GM04503 (cell line): ENCODE data around the gene POLN.
"Not testable (repeated sequence)": the region's sequence is repeated elsewhere in the genome, so short reads cannot be mapped to it uniquely, and the experiment has no call there.

Experiments used
- DNase-seq: peaks from one replicate; pipeline ENCODE4 v3.0.0-alpha.2; 2012; ENCODE audit warnings: low read depth

Gene POLN

DNA sequence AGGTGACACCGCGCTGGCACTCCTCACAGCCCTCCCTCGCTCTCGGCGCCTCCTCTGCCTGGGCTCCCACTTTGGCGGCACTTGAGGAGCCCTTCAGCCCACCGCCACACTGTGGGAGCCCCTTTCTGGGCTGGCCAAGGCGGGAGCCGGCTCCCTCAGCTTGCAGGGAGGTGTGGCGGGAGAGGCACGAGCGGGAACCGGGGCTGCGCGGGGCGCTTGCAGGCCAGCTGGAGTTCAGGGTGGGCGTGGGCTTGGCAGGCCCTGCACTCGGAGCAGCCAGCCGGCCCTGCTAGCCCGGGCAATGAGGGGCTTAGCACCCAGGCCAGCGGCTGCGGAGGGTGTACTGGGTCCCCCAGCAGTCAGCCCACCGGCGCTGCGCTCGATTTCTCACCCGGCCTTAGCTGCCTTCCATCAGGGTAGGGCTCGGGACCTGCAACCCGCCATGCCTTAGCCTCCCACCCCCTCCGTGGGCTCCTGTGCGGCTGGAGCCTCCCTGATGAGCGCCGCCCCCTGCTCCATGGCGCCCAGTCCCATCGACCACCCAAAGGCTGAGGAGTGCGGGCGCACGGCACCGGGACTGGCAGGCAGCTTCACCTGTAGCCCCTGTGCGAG lies 80.7 kb downstream of the POLN start:
- DNase-seq, result not testable (repeated sequence)

- DNase-seq, result no peak
These were observed 82.0 kb downstream of the POLN start for GRCh38 chr4:2159931-2160330.

DNA sequence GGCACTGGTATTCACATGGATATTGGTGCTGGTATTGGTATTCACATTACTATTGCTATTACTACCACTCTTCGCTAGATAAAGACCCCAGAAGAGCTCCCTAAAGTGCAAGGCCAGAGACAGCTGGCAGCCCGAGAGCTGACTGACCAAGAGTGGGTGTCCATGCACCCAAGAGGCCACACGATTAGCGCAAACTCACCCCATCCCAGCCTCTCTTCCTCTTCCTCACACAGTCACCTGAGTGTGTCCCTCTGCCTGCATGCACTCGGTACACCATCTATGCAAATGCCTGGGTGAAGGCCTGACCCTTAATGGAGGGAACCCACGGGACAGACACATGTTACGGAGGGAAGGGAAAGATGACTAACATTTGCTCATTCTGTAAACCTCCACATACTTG lies 86.7 kb downstream of the POLN start:
- DNase-seq, result no peak

GRCh38 chr4:2154215-2154740 lies 87.6 kb downstream of the POLN start:
- no peak for DNase-seq

GRCh38 chr4:2151544-2151943 lies 90.4 kb downstream of the POLN start:
- no peak for DNase-seq

- no peak for DNase-seq
These were observed 91.8 kb downstream of the POLN start for GRCh38 chr4:2150076-2150475.

GRCh38 chr4:2142630-2143427 lies 99.1 kb downstream of the POLN start:
- DNase-seq, result no peak

- DNase-seq, result no peak
These were observed 100.0 kb downstream of the POLN start for GRCh38 chr4:2141762-2142451.

DNA sequence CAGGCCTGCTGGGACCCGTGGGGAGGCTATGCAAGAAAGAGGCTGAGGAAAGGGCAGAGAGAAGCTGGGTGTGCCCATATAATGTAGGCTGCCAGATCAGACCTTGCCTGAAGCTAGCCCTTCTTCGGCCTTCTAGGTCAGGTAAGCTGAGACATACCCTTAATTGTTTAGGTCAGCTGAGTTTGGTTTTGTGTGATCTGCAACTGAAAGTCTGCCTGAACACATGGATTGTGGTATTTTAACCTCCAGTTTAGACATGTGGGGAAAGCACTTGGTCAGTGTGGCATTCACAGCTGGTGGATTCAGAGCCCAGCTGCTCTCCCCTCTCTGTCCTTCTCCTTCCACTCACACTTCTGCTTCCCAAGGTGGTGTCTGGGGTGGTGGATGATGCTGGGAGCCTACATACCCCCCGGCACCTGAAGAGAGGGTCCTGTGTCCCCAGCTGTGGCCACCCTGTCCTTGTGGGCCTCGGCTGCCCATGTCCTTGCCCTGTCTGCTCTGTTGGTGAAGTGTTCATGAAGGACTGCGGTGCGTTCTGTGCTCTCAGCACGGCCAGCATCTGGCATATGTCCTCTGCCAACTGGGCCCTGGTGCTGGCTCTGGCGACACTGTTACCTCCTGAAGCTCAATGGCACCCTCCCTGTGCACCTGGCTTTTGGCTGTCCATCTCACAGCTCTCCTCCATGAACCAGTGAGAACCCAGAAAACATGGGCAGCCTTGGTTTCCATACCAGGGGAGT lies 100.7 kb downstream of the POLN start:
- no peak for DNase-seq

- DNase-seq, result no peak
These were observed 102.9 kb downstream of the POLN start for GRCh38 chr4:2138846-2139500.

DNA sequence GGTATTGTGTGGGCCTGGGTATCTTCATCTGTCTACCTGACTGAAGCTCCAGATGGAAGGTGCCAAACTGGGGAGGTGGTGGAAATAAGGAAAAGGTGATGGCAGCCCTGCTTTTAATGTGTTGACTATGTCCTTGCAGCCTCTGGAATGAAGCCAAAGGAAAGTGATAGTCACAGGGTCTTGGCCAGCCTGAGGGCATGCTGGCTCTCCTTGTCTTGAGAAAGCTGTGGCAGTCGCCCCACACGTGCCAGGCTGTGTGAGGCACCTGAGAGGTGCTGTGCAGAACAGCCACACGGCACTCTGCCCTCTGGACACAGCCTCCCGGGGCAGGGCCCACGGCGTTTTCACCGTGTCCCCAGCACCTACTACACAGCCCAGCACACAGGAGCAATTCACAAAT lies 105.2 kb downstream of the POLN start:
- no peak for DNase-seq

DNA sequence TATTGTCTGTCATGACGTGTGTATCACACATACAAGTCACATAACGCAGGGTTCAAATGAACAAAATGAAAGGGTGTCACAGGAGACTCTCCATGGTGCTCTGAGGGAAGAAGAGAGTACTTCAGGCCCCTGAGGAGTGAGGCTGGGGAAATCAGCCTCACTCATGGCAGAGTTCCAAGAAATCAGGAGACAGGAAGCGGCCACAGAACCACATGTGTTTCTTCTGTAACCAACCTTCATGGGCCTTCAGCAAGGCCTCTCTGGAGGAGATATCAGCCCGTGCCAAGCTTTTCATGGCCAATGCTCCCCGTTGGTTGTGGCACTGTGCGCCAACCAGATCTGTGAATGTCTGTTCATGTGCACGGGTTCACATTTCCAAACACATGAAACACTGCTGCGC lies 106.8 kb downstream of the POLN start:
- DNase-seq, result peak; percentile 8

- no peak for DNase-seq
These were observed 109.5 kb downstream of the POLN start for GRCh38 chr4:2132438-2132837.

- DNase-seq, result no peak
These were observed 114.2 kb downstream of the POLN start for GRCh38 chr4:2127609-2128332.

DNA sequence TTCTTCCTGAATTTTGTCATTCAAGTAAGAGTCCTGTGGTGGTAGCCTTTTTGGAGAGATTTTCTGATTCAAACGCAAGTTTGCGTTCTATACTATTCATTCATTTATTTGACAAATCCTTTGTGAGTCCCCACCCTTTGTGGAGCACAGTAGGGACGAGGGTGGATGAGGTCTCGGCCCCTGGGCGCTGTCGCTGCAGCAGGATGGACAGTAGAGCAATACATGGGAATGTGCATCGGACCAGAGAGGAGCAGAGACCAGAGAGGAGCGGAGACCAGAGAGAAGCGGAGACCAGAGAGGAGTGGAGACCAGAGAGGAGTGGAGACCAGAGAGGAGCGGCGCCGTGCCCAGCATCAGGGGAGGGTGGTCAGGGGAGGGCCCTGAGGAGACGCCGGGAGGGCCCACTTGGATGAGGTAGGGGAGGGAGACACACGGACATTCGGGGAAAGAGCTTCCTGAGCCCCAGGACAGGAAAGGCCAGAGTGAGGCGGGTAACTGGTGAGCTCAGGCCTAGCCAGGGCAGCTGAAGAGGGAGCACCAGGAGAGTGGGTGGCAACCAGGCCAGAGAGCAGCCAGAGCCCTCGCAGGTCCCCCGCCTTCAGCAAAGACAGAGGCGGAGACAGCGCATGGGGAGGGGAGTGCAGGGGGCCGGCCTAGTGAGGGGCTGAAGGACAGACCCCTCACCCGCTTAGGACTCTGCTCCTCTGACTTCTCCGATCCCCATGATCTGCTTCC lies 115.4 kb downstream of the POLN start:
- no peak for DNase-seq

DNA sequence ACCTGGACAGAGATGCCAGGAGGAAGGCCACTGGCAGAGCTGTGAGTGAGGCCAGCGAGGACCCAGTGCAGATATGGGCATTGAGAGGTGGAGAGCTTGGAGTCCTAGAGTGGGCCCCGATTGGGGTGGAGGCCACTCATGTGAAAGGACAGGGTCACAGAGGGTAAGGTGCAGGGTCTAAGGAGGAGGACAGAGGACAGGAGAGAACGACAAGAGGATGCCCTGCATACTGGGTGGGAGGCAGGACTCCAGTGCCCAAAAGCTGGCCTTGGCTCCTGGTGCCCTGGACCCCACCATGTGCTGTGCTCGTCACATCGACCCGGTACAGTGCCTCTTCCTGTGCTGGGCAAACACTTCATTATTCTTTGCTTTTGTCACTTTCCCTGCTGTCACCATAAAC lies 116.1 kb downstream of the POLN start:
- no peak for DNase-seq

DNA sequence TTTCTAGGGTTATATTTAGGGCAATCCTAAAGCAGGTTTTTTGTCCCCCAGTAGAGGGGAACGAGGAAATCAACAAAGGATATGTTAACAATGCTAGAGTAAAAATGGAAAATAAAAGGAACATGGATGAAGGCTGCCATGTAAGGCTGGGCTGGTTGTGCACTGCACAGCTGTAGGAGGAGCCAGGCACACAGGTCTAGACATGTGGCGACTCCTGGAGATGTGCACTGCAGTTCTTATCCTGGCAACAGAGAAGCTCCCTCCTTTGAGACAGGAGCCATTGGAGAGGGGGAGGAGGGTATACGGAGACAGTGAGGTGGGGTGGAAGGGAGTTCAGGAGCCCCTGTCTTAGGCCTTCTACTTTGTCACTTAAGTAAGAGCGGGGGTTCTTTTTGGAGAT lies 116.9 kb downstream of the POLN start:
- no peak for DNase-seq

DNA sequence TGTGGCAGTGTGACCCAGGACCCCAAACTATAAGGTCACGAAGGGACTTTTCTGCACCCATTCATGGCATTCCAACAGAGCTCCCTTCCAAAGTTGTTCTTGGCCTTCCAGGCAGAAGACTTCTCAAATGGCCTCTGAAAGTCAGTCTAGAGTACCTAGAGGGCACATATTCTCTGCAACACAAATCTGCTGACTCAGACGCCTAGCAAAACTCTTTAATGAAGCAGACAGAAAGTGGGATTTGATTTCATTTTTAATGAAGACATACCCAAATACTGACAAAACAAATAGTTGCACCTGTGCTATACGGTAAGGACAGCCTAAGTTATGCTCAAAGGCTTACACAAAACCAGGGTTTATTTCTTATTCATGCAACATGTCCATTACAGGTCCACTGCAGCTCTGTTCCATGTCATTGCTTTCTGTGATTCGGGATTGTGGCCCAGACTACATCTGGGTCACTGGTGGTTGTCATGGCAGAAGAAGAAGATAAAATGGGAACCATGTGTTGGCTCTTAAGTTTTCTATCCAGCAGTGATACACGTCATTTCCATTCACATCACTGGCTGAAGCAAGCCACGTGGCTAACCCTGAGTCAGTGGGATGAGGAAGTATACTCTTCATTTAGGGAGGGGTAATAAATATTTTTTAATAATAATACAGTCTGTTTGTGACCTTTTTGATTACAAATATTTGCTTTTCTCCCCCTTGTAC lies 125.1 kb downstream of the POLN start:
- no peak for DNase-seq

DNA sequence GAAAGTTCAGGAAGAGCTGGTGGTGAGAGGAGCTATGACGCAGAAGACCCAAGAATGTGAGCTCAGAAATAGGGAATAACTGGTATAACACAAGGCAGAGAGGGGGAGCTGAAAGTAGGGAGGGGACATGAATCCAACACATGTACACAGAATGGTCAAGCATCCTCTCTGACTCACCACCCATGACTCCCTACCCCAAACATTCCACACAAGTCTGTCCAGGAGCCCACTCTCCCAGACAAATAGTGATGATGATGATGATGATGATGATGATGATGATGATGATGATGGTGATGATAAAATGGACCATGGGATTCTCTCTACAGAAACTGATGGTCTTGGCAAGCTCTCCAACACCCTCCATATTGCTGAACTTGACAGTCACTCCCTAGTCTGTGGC lies 136.4 kb downstream of the POLN start:
- DNase-seq, result no peak
